Breast epithelium (tissue), 3 donors: Measurements from ENCODE around the gene MAD2L2.

Experiments used
- CTCF ChIP-seq, 3 donors: fragments of 450-650 bp; IDR thresholded peaks; one replicate each; pipeline ENCODE4 v1.5.1; 2016 to 2017; ENCODE audit warnings: antibody characterized with exemption in 3 of 3, mild to moderate bottlenecking in 3 of 3, moderate library complexity in 3 of 3
- POLR2A ChIP-seq: fragments of 450-650 bp; IDR thresholded peaks from one replicate; pipeline ENCODE4 v1.6.1; 2016; ENCODE audit warnings: antibody characterized with exemption, mild to moderate bottlenecking, moderate library complexity

DNA sequence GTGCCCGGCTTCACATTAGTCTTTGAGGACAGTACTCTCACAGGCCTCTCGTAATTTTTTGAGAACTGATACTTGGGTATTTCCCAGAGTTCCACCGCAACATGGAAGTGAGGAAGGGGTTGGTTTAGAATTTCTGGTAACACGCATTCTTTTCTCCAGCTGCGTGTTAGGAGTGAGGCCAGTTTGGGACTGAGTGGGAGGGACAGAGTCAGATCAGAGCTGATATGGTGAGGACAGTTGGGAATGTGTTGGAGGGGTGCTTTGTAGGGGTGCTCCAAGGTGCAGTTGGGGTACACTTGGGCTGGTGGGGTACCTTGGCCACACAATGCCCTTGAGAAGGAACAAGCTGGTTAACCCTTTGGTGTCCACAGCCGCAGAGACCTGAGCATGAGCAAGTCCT lies 10.2 kb downstream of the MAD2L2 start:
- TF ChIP-seq CTCF (IDR thresholded peaks at IDR 0.05) (no peak), POLR2A (no peak)
